Measurements from ENCODE around the gene CD28.
A peak's percentile ranks its signal among the peaks of the same experiment; 100 is the strongest.
"Not testable (repeated sequence)": the region's sequence is repeated elsewhere in the genome, so short reads cannot be mapped to it uniquely, and the experiment has no call there.

CD28 gene

DNA sequence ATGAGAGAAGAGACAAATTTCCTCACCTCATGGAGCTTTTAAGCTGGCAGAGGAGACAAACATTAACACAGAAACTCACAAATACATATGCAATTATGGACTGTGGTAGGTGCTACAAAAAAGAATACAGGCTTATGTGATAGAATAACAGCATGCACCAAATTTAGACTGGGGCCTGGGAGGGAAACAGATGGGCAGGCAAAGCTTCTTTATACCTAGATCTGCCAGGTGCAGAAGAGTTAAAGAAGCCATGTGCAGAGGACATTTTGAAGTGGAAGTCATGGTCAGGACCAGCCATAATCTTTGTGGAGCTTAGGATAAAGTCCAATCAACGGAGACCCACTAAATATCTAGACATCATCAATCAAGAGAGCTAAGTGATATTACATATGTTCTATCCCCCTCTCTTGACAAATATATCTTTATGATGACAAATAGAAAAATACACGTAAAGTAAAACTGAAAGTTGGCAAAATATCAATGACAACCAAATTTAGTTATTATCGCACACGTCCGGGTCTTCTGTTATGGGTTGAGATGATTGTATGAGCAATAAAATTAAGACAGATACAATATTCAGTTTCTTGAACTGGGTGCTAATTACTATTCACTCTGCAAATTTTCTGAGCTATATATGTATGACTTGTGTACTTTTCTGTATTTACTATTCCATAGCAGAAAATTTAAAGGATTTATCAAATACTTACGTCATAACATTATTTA, 44.1 kb downstream of the CD28 start:
- DNase-seq = no peak

DNA sequence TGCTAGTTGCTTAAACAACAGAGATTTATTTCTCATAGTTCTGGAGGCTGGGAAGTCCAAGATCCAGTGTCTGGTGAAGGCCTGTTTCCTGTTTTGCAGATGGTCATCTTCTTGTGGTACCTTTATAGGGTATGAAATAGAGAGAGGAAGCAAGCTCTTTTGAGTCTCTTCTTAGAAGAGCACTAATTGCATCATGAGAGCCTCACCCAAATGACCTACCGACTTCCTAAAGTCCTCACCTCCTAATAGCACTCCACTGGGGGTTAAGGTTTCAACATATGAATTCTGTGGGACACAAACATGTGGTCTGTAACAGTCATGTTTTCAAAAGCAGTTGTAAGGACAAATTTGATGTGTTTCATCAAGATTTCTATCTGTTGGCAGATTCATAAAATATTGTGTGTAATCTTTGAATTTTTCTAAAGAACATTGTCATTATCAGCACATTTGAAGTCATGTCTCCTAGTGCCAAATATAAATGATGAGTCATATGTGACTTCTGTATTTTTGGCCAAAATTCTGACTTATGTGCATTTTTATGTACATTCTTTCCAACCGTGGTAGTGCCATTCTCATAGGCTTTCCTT, 45.3 kb downstream of the CD28 start:
- DNase-seq = no peak

DNA sequence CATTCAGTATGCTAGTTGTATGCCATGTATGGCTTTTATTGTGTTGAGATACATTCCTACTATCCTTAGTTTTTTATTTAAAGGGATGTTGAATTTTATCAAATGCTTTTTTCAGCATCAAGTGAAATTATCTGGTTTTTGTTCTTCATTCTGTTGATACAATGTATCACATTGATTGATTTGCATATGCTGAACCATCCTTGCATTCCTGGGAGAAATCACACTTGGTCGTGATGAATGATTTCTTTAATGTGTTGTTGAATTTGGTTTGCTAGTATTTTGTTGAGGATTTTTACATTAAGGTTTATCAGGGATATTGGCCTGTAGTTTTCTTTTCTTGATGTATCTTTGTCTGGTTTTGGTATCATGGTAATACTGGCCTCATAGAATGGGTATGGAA, 49.7 kb downstream of the CD28 start:
- peak; percentile 1 for DNase-seq

DNA sequence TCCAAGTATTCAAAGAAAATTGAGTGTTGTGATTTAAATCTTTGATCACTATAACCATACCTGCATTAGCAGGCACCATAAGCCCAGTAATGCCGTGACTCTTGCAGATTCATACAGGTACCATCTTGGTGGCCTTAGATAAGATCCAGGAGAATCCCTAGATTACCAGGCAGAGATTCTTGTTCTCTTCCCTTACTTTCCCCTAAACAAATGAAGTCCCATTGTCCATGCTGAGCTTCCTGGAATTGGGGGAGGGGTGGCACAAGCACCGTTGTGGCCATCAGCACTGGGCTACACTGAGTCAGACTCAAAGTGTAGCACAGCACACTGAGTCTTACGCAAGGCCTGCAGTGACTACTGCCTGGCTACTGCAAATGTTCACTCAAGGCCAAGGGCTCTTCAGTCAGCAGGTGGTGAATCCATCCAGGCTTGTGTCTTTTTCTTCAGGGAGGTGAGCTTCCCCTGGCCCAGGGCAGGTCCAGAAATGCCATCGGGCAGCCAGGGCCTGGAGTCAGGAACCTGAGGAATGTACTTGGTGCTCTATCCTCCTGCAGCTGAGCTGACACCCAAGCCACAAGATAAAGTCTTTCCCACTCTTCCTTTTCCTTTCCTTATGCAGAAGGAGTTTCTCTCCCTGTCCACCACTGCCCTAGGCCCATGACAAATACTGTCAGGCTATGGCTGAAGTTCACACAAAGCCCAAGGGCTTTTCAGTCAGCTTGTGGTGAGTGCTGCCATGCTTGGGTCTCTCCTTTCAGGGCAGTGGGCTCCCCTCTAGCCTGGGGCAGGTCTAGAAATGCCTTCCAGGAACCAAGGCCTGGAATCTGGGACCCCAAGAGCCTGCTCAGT, 52.6 kb downstream of the CD28 start:
- no peak for DNase-seq

DNA sequence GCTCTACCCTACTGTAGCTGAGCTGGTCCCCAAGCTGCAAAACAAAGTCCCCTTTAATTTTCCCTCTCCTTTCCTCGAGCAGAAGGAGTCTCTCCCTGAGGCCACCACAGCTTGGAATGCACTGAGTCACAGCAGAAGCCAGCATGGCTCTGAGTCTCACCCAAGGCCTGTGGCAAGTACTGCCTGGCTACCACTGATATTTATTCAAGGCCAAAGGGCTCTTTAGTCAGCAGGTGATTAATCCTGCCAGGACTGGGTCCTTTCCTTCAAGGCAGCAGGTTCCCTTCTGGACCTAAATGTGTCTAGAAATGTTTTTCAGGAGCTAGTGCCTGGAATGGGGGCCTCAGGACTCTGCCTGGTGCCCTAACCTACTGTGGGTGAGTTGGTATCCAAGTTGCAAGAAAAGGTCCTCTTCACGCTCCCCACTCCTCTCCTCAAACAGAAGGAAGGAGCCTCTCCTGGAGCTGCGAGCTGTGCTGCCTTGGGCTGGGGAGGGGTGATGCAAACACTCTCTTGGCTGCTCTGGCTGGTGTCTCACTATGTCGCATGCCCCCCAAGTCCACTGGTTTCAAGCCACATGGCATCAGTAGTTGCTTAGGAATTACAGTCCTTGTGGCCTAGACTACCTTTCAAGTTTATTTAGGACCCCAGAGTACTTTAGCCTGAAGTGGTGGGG, 53.4 kb downstream of the CD28 start:
- no peak for DNase-seq

GRCh38 chr2:203761121-203761520, 54.7 kb downstream of the CD28 start:
- no peak for DNase-seq

DNA sequence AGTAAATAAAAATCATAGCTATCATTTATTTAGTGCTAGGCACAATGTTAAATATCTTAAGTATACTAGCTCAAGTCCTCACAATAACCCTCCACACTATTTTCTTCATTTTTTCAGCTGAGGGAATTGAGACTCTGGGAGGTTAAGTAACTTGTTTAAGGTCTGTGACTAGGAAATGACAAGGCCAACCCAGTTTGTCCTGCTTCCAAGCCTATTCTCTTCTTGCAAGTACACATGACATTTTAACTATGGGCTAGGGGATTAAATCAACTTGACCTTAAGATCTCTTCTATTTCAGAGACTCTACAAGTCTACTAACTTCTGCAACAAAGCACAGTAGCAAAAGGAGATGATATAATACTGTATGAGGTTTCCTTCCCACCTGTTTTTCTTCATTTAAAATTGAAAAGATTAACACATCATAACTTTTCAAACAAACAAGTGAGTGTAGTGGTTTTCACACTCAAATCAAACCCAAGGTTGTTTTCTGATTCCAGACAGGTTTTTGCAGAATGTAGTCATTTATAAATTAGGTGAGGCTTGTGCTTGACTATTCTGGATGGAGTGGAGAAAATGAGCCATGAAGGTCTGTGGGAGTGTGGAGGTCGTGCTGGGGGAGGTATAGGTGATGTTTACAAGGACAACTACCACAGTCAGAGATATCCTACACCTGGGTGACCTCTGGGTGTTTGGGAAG, 57.0 kb downstream of the CD28 start:
- no peak for DNase-seq

DNA sequence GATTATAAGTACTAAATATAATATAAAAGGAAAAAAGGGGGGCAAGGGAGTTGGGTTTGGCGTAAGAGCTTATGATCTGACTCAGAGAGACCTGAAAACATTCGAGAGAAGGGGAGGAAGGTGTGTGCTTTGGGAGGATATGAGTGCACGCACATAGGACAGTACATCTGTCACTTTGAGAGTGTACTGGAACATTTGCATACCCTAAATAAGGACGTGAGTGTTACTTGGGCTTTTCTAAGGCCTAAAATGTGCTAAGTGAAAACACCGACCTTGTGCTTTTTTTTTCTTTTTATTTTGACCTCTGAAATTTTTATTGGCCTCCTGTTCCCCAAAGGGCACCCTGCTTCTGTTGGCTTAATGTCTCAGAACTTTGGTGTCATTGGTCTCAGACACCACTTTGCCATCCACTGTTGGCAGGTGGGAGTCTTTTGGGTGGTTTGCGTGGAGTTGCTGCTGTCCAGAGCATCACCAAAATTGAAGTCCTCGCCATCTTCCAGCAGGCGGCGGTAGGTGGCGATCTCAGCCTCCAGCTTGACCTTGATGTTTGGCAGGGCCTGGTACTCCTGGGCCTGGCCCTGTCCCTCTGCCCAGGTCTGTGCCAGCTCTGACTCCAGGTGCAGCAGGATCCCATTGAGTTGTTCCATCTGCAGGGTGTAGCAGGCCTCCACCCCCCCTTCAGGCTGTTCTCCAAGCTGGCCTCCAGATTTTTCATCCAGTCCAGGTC, 57.7 kb downstream of the CD28 start:
- no peak for DNase-seq

DNA sequence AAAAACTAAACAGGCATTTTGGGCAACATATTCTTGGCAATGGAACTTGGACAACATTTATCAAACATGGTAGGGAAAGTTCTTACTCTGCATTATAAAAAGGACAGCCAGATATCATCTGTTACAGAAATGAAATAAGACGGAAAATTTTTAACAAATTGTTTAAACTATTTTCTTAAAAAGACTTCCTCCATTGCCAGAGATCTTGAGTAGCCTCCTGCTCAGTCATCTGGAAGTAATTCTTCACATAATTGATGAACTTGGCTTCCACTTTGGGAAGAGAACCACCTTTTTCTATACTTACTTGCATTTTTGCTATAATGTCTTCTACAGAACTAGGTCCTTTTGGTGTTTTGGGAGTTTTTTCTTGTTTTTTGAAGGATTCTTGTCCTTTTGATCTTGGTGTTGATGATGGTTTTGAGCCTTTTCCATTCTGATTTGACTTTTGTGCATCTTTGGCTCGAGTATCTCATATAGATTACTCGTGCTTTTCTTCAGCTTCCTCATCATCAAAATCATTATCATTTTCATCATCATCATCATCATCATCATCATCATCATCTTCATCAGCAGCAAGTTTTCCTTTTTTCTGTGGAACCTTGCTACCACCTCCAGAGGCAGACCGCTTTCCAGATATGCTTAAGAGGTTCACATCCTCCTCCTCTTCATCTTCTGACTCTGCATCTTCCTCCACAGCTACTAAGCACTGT, 66.2 kb downstream of the CD28 start:
- no peak for DNase-seq

GRCh38 chr2:203774760-203775159, 68.3 kb downstream of the CD28 start:
- no peak for DNase-seq

- DNase-seq = no peak
Observed at GRCh38 chr2:203775684-203776083, 69.2 kb downstream of the CD28 start.

DNA sequence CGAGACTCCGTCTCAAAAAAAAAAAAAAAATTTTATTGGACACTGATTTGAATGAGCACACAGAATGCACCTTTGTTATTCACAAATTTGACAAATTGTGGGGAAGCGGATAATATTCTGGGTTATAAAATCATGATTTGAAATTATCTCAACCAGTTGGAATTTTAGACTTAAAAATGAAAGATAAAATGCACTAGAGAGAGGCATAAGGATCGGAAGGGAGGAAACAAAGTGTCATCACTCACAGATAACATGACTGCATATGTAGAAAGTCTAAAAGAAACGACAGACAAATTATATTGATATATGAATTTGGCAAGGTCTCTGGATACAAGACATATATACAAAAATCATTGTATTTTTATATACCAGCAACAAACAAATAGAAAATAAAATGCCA, 70.6 kb downstream of the CD28 start:
- no peak for DNase-seq

GRCh38 chr2:203779477-203780073, 73.1 kb downstream of the CD28 start:
- DNase-seq = not testable (repeated sequence)

DNA sequence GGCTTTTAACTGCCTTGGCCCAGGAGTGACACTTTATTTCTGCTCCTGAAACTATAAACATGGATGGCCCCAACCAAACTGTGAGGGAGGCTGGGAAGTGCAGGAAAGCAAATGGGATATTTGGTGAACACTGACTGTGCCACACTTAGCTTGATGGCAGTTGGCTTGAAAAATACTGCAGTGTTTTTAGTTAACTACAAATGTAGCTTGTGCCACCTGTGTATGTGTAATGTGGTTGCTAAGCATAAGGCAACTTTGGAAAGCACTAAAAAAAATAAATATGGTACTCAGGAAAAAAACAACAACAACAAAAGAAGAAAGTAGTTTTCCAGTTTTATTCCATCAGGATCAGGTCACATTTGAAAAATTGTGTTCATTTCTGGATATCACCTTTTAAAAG, 73.8 kb downstream of the CD28 start:
- DNase-seq = no peak

DNA sequence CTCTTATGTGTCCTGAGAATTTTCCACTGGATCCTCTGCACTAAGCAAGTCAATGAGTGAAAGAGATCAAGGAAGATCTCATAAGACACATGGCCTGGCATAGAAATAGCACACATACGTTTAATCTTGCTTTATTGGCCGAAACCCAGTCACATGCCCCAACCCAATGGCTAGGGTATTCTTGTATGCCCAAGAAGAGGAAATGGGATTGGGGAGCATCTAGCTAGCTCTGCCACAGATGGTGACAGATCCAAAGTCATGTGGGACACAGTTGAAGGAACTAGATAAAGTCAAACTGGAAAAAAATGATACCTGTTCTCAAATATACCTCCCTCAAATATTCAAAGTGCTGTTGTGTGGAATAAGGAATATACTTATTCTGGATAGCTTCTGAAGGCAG, 74.7 kb downstream of the CD28 start:
- no peak for DNase-seq

GRCh38 chr2:203782262-203782976, 76.0 kb downstream of the CD28 start:
- peak; percentile 60 for DNase-seq

DNA sequence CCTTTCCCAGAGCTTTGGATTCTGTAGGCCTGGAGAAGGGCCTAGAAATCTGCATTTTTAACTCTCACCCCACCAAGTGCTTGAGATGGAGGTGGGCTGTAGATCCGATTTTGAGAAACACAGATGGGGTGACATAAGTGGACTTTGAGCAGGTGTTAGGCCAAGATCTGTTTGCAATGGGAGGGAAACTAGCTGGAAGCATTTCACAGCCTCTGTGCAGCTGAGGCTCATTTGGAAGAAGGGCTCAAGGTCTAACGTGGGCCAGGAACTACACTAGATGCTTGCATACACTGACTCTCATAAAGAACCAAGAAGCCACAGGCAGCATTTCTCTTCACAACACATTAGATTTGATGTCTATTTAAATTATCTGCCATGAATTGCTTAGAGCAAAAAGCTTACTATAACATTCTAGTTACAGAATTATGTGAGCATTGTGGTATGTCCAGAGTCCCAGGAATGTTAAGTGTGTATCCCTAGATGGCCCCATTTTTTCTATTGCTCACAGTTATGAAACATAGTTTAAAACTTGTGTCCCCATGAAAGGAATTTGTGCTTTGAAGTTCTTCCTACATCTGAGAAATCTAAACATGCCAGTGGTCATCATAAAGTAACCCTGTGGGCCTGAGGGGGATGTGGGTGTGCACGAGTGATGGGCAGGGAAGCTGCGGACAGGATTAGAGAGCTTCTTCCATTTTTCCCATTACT, 77.2 kb downstream of the CD28 start:
- DNase-seq = peak; percentile 31

- not testable (repeated sequence) for DNase-seq
Observed at GRCh38 chr2:203784710-203785270, 78.4 kb downstream of the CD28 start.
